ENCODE data around the gene RGL2.
"Not testable (repeated sequence)": the region's sequence is repeated elsewhere in the genome, so short reads cannot be mapped to it uniquely, and the experiment has no call there.

The RGL2 gene

GRCh38 chr6:33298773-33299236, at the start of gene RGL2:
TSS of gene RGL2 (minus strand) at chr6:33298942. CDS start at chr6:33298610, 332 bp downstream.
- DNase-seq, result peak; percentile 57

DNA sequence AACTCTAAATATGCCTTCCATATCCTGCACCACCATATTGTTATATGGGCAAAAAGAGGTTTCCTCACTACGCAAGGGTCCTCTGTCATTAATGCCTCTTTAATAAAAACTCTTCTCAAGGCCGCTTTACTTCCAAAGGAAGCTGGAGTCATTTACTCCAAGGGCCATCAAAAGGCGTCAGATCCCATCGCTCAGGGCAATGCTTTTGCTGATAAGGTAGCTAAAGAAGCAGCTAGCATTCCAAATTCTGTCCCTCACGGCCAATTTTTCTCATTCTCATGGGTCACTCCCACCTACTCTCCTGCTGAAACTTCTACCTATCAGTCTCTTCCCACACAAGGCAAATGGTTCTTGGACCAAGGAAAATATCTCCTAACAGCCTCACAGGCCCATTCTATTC, 49.1 kb upstream of the RGL2 start:
- no peak for DNase-seq

GRCh38 chr6:33346972-33347371, 48.2 kb upstream of the RGL2 start:
- DNase-seq, result peak; percentile 2

GRCh38 chr6:33344701-33345697, 46.3 kb upstream of the RGL2 start:
- peak; percentile 60 for DNase-seq

GRCh38 chr6:33343953-33344611, 45.3 kb upstream of the RGL2 start:
- DNase-seq, result no peak

DNA sequence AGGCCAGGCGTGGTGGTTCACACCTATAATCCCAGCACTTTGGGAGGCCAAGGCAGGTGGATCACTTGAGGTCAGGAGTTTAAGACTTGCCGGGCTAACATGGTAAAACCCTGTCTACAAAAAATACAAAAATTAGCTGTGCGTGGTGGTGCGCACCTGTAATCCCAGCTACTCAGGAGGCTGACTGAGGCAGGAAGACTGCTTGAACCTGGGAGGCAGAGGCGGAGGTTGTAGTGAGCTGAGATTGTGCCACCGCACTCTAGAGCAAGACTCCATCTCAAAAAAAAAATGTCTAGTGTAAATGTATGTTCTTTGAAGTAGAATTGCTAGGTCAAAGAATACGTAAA, 44.8 kb upstream of the RGL2 start:
- not testable (repeated sequence) for DNase-seq

DNA sequence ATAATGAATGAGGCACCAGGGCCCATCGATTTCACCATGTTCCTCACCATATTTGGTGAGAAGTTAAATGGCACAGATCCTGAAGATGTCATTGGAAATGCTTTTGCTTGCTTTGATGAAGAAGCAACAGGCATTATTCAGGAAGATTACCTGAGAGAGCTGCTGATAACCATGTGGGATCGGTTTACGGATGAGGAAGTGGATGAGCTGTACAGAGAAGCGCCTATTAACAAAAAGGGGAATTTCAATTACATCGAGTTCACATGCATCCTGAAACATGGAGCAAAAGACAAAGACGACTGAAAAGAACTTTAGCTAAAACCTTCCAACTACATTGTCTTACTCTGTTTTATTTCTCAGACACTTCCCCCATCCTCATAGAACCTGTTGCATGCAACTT, 40.5 kb upstream of the RGL2 start:
- peak; percentile 26 for DNase-seq

DNA sequence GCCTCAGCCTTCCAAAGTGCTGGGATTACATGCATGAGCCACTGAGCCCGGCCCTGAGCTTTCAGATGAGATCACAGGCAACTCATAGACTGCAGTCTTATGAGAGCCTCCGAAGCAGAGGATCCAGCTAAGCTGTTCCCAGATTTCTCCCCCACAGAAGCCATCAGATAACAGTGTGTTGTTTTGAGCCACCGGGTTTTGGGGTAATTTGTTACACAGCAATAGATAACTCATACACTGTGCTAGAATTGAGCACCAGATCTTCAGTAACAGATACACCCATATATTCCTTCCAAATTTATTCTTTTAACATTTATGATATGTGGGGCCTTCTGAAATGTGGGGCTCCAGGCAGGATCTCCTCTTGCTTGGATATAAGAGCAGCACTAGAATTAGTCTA, 37.8 kb upstream of the RGL2 start:
- no peak for DNase-seq

GRCh38 chr6:33335916-33336315, 37.2 kb upstream of the RGL2 start:
- peak; percentile 27 for DNase-seq

- DNase-seq, result peak; percentile 70
Observed at GRCh38 chr6:33333666-33334065, 34.9 kb upstream of the RGL2 start.

DNA sequence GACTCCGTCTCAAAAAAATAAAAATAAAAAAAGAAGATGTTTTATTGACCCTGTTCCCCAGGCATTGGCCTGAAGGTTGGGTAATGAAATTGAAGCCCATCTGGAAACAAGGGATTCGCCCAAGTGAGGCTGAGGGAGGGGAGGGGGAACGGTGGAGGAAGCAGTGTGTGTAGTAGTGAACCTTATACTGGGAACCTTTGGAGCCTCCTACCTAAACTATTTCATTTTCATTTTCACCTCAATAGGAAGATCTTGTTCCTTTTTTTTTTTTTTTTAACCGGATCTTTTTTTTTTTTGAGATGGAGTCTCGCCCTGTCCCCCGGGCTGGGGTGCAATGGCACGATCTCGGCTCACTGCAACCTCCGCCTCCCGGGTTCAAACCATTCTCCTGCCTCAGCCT, 32.0 kb upstream of the RGL2 start:
- DNase-seq, result peak; percentile 37

DNA sequence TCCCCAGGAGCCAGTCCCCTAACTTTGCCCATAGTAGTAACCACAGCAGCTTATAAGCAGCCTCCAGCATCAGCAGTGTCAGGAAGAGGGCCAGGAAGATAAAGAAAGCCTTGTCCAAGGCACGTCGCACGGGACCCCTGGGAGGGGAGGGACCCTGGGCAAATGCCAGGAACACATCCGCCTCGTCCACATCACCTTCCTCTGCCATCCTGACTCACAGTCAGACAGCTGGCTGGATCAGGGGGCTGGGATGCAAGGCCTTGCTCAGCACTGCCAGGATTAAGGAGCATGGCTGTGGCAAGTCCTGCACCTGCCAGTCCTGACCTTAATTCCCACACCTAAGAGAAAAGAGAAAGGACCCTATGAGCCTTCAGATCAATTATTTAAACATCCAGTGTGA, 30.3 kb upstream of the RGL2 start:
- no peak for DNase-seq

DNA sequence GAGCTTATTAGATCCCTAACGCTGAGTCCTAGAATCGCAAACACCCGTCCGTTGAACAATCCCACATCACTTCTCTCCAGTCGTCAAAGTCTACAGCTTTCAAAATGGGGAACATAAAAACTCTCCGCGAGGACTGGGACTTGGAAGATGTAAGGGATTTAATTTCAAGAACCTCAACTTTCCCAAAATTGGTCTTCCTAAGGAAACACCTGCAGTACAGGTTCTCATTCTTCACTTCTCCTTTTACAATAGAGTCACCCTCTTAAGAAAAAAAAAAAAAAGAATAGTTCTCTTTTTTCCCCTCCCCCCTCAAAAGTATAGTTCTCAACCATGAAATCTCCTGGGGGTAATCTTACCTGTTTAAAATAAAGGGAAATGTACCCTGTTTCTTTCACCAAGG, 25.4 kb upstream of the RGL2 start:
- peak; percentile 24 for DNase-seq

DNA sequence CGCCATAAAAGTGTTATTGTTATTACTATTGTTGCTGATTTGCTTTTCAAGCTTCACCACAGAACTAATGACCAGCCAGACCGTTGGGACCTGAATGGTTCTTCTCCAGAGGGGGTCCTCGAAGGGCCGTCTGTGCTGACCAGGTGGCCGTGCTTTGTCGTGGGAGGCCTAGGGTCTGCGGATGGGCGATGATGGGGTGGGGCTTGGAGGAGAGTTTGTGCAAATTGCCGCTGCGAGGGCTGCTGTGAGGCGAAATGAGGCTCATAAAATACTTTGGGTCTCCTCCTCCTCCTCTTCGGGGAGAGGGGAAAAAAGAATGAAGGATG, 24.8 kb upstream of the RGL2 start:
- DNase-seq, result no peak

GRCh38 chr6:33321227-33321626, 22.5 kb upstream of the RGL2 start:
- no peak for DNase-seq

DNA sequence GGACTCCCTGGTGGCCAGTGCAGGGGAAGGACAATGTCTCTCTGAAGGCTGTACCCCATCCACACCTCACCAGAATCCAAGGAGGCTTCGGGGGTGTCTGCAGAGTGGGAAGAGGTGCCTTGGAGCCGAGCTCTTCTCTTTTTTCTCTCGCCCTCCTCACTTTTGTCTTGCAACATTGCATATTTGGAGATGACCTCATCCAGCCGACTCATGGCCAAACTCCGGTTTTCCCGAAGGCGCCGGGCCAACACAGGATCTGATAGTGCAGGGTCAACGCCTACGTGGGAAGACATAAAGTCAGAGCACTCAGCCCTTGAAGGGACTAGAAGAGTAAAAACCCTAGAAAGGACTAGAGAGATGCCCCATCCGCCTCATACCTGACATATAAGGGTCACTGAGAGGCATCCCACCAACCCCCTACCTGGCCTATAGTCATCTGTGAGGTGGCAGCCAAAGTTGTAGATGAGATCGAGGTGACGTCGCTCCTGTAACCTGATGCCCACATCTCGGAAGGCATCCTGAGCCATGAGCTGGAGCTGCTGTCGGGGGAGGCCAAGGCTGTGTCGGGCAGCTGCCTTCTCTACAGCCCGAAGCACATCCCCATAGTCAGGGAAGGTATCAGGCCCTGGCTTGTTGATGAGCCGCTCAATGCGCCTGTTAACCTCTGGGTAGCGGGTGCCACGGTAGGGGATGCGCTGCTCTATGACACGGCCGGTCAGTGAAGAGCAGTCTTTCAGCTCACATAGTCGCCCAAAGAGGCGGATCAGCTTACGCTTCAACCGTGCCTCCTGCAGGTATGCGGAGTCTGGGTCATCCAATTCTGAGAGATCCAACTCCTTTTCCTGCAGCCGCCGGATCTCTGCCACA, 21.8 kb upstream of the RGL2 start:
- peak; percentile 89 for DNase-seq

GRCh38 chr6:33319939-33320314, 21.2 kb upstream of the RGL2 start:
- no peak for DNase-seq

GRCh38 chr6:33318426-33319073, 19.8 kb upstream of the RGL2 start:
- no peak for DNase-seq

- DNase-seq, result peak; percentile 98
Observed at GRCh38 chr6:33317669-33318425, 19.1 kb upstream of the RGL2 start, which contains the start of gene ZBTB22. TSS of gene ZBTB22 (minus strand) at chr6:33317744. CDS start at chr6:33316916, 828 bp downstream.

GRCh38 chr6:33317419-33317668, 18.6 kb upstream of the RGL2 start:
- no peak for DNase-seq

GRCh38 chr6:33316603-33317418, 18.1 kb upstream of the RGL2 start:
- no peak for DNase-seq

All from inflammatory macrophage treated with lipopolysaccharide for 4 hours (primary cell).